HepG2 (cell line): ENCODE data around the gene CA9.

Experiments used
- STAT6 ChIP-seq: sonication (generic); formaldehyde crosslinking; IDR thresholded peaks from 2 replicates; pipeline ENCODE4 v1.4.0; 2020; ENCODE audit warnings: missing genetic modification reagents, mild to moderate bottlenecking, borderline replicate concordance
- ZNF510 ChIP-seq: sonication (generic); formaldehyde crosslinking; IDR thresholded peaks from 2 replicates; pipeline ENCODE4 v1.4.0; 2020; ENCODE audit warnings: low read depth, mild to moderate bottlenecking, missing genetic modification reagents

- TF ChIP-seq ZNF510 (no peak), STAT6 (CRISPR knock-in tag) (no peak)
Observed at GRCh38 chr9:35710818-35711500, 37.2 kb downstream of the CA9 start.
